GM12878 (cell line): ENCODE results near the gene CCHCR1. TPM values are rescaled to one million over a fixed set of nuclear protein-coding genes. Genes with fewer than 3 reads are reported as not detected.

Experiments
- ASH2L ChIP-seq: fragments of 300-600, 200-600 bp; sonication (generic); IDR thresholded peaks from 2 replicates; pipeline ENCODE4 v1.6.1; 2017; ENCODE audit warnings: low read depth, mild to moderate bottlenecking, borderline replicate concordance
- CBFB ChIP-seq: IDR thresholded peaks from 2 replicates; pipeline ENCODE4 v1.6.1; 2016; ENCODE audit warnings: antibody characterized with exemption, low read depth
- CHD2 ChIP-seq: IDR thresholded peaks from 2 replicates; pipeline ENCODE4 v1.6.1; 2011; ENCODE audit warnings: low read depth, low read length, improper control_type of control experiment, borderline replicate concordance
- NRF1 ChIP-seq: conservative IDR thresholded peaks from 2 replicates; pipeline ENCODE4 v1.6.1; 2011; ENCODE audit warnings: mild to moderate bottlenecking, low read depth, low read length, improper control_type of control experiment
- RUNX3 ChIP-seq: IDR thresholded peaks from 2 replicates; pipeline ENCODE4 v1.6.1; 2012; ENCODE audit warnings: low read length, inconsistent platforms
- TBL1XR1 ChIP-seq: IDR thresholded peaks from 2 replicates; pipeline ENCODE4 v1.6.1; 2012; ENCODE audit warnings: low read depth, low read length, improper control_type of control experiment
- YBX1 ChIP-seq: fragments of 450-650 bp; IDR thresholded peaks from 2 replicates; pipeline ENCODE4 v1.6.1; 2016; ENCODE audit warnings: antibody characterized with exemption
- polyA plus RNA-seq, 11 experiments: library from polyadenylated mRNA; depleted of rRNA in 4 of 11; unstranded in 6 of 11; stranded (reverse) in 5 of 11; fragments of >200 nt; fragmentation: Nextera tagmentation in 4 of 11; fragmentation: Illumina TruSeq in 1 of 11; extraction: Ambion mirVana in 4 of 11; extraction: Trizol in 1 of 11; gene quantifications; 1 replicate in 1 of 11; 2 replicates in 10 of 11; pipeline versions ENCODE4 v1.2.1 to v1.2.3, GENCODE V29; 2011 to 2016; ENCODE audit warnings: inconsistent platforms in 2 of 11, missing spikeins in 2 of 11, low read depth in 1 of 11
- total RNA-seq, 4 experiments: library from RNA; depleted of rRNA in 3 of 4; stranded (reverse); fragments of >200 nt in 3 of 4; fragmentation: Illumina TruSeq in 1 of 4; extraction: Trizol in 1 of 4; gene quantifications; 2 replicates each; pipeline versions ENCODE4 v1.2.1 to v1.2.3, GENCODE V29; 2013 to 2021
- TF ChIP-seq, protein P1 (sequence below): fragments of 450-650 bp; IDR thresholded peaks from 2 replicates; pipeline ENCODE4 v1.6.1; 2017; ENCODE audit warnings: mild to moderate bottlenecking, moderate library complexity
- TF ChIP-seq, protein P2 (sequence below): fragments of 450-650 bp; IDR thresholded peaks from 2 replicates; pipeline ENCODE4 v1.6.1; 2018; ENCODE audit warnings: borderline replicate concordance, mild to moderate bottlenecking; ENCODE audit not compliant: partially characterized antibody

Gene CCHCR1
- total and polyA plus RNA-seq, 10 of the 15 experiments (the other 5 are each of a cell fraction or from before 2014, with no cell fraction given) = 1.0 to 35.2 (median 24.7) TPM

DNA sequence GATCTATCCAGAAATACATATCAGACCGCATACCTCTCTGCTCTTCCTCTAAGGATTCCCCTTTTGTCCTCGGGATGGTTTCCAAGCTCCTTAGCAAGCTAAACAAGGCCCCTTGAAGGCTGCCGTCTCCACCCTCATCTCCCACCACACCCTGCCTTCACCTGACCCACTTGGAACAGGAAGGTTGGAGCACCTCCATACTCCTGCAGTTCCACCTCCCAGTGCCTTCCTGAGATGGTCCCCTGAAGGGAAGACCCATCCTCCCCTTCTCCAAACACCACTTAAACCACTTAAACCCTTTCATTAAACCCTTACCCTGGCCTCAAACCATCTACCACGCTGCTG is 21.4 kb upstream of the CCHCR1 start (continued):
- TF ChIP-seq, protein P1, sequence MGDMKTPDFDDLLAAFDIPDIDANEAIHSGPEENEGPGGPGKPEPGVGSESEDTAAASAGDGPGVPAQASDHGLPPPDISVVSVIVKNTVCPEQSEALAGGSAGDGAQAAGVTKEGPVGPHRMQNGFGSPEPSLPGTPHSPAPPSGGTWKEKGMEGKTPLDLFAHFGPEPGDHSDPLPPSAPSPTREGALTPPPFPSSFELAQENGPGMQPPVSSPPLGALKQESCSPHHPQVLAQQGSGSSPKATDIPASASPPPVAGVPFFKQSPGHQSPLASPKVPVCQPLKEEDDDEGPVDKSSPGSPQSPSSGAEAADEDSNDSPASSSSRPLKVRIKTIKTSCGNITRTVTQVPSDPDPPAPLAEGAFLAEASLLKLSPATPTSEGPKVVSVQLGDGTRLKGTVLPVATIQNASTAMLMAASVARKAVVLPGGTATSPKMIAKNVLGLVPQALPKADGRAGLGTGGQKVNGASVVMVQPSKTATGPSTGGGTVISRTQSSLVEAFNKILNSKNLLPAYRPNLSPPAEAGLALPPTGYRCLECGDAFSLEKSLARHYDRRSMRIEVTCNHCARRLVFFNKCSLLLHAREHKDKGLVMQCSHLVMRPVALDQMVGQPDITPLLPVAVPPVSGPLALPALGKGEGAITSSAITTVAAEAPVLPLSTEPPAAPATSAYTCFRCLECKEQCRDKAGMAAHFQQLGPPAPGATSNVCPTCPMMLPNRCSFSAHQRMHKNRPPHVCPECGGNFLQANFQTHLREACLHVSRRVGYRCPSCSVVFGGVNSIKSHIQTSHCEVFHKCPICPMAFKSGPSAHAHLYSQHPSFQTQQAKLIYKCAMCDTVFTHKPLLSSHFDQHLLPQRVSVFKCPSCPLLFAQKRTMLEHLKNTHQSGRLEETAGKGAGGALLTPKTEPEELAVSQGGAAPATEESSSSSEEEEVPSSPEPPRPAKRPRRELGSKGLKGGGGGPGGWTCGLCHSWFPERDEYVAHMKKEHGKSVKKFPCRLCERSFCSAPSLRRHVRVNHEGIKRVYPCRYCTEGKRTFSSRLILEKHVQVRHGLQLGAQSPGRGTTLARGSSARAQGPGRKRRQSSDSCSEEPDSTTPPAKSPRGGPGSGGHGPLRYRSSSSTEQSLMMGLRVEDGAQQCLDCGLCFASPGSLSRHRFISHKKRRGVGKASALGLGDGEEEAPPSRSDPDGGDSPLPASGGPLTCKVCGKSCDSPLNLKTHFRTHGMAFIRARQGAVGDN = no peak
- TF ChIP-seq NRF1 (no peak), YBX1 (no peak), TBL1XR1 (no peak), CHD2 (no peak), RUNX3 (no peak), CBFB (no peak), ASH2L (no peak)
- TF ChIP-seq, protein P2, sequence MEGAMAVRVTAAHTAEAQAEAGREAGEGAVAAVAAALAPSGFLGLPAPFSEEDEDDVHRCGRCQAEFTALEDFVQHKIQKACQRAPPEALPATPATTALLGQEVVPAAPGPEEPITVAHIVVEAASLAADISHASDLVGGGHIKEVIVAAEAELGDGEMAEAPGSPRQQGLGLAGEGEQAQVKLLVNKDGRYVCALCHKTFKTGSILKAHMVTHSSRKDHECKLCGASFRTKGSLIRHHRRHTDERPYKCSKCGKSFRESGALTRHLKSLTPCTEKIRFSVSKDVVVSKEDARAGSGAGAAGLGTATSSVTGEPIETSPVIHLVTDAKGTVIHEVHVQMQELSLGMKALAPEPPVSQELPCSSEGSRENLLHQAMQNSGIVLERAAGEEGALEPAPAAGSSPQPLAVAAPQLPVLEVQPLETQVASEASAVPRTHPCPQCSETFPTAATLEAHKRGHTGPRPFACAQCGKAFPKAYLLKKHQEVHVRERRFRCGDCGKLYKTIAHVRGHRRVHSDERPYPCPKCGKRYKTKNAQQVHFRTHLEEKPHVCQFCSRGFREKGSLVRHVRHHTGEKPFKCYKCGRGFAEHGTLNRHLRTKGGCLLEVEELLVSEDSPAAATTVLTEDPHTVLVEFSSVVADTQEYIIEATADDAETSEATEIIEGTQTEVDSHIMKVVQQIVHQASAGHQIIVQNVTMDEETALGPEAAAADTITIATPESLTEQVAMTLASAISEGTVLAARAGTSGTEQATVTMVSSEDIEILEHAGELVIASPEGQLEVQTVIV = no peak
